IPS-18c (cell line): Measurements from ENCODE around the gene IFNG.

ENCODE experiments used
- H3K4me3 ChIP-seq: 2 replicates; pipeline ENCODE4 v1.7.0; 2013; ENCODE audit warnings: low read depth, mild to moderate bottlenecking, low read length, moderate library complexity; ENCODE audit not compliant: insufficient read depth
- H3K9me3 ChIP-seq: one replicate; pipeline ENCODE4 v1.6.1; 2013; ENCODE audit warnings: mild to moderate bottlenecking, low read length, moderate library complexity; ENCODE audit not compliant: control insufficient read depth, insufficient read depth

The IFNG gene

DNA sequence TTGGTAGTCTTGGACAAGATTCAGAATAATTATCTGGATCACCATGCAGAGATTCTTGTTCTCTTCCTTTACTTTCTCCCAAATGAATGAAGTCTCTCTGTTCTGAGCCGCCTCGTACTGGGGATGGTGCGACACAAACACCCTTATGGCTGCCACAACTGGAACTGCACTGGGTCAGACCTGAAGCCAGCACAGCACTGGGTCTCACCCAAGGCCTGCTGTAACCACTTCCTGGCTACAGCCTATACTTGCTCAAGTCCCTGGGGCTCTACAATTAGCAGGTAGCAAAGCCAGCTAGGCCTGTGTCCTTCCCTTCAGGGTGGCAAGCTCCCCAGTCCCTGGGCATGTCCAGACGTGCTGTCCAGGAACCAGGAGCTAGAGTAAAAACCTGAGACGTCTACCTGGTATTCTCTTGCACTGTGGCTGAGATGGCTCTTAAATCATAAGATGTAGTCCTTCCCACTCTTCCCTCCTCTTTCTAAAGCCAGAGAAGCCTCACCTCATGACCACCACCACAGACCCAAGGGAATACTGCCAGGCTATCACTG, 27.6 kb downstream of the IFNG start:
- H3K4me3 ChIP-seq, result no peak overlapping the region
- no peaks in the 10 kb centered on the region for H3K9me3 ChIP-seq

DNA sequence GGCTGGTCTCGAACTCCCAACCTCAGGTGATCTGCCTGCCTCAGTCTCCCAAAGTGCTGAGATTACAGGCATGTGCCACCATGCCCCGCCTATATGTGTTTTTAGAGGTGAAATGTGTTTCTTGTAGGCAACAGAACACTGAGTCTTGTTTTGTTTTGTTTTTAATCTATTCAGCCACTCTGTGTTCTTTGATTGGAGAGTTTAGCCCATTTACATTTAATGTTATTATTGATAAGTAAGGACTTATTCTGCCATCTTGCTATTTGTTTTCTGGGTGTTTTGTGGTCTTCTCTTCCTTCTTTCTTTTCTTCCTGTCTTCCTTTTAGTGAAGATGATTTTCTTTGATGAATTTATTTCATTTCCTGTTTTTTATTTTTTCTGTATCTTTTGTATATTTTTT, 29.6 kb downstream of the IFNG start:
- Histone ChIP-seq H3K4me3 (no peak overlapping the region), H3K9me3 (no peaks in the 10 kb centered on the region)

- peaks cover 4% of the 10 kb centered on the region for H3K9me3 ChIP-seq
- no peak overlapping the region for H3K4me3 ChIP-seq
Observed at GRCh38 chr12:68122236-68122920, 37.2 kb downstream of the IFNG start.

- Histone ChIP-seq H3K4me3 (no peak overlapping the region), H3K9me3 (peaks cover 4% of the 10 kb centered on the region)
Observed at GRCh38 chr12:68121143-68121542, 38.4 kb downstream of the IFNG start.

DNA sequence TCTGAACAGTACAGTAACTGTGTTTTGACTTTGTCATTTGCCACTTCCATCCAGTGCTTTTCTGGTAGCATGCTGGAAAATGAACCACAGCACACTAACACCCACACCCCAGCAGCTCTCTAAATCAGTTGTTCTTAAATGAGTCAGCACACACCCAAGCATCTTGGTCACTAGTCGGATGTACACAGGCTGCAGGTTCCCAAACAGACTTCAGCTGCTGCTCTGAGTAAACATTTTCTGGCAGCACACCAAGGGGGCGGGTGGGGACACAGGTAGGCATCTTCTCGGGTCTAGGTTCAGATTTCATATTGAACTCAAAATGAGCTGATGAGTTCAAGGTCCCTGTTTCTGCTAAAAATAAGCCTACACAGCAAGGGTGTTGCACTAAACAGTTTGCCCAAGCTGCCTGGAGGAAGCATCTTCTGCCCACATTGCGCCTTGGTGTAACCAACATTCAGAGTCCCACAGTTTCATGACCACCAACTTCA, 39.8 kb downstream of the IFNG start:
- Histone ChIP-seq H3K9me3 (peaks cover 4% of the 10 kb centered on the region), H3K4me3 (no peak overlapping the region)

DNA sequence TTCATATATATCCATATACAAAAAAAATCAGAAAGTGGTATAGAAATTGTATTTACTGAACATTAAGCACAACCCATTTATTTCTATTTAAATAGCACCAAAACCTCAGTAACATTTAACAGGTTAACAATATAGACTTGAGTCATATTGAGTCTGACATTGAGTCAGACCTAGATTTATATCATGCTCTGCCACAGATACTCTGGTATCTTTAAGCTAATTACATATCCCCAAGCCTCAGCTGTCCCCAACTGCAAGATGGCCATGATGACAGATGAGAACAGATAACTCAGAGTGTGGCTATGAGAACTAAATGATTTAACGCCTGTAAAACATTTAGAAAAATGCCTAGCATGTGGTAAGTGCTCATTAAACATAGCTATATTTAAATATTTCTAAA, 40.3 kb downstream of the IFNG start:
- Histone ChIP-seq H3K9me3 (peaks cover 4% of the 10 kb centered on the region), H3K4me3 (no peak overlapping the region)

GRCh38 chr12:68118096-68118755, 41.3 kb downstream of the IFNG start:
- Histone ChIP-seq H3K4me3 (no peak overlapping the region), H3K9me3 (peaks cover 4% of the 10 kb centered on the region)

DNA sequence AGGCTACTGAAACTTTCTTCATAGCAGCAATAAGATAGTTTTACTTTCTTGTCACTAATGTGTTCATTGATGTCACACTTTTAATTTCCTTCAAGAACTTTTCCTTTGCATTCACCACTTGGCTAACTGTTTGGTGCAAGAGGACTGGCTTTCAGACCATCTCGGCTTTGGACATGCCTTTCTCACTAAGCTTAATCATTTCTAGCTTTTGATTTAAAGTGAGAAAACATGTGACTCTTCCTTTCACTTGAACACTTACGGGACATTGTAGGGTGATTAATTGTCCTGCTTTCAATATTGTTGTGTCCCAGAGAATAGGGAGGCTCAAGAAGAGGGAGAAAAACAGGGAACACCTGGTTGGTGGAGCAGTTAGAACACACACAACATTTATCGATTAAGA, 41.9 kb downstream of the IFNG start:
- Histone ChIP-seq H3K4me3 (no peak overlapping the region), H3K9me3 (peaks cover 4% of the 10 kb centered on the region)

- Histone ChIP-seq H3K4me3 (no peak overlapping the region), H3K9me3 (peaks cover 4% of the 10 kb centered on the region)
Observed at GRCh38 chr12:68115281-68115680, 44.3 kb downstream of the IFNG start.

DNA sequence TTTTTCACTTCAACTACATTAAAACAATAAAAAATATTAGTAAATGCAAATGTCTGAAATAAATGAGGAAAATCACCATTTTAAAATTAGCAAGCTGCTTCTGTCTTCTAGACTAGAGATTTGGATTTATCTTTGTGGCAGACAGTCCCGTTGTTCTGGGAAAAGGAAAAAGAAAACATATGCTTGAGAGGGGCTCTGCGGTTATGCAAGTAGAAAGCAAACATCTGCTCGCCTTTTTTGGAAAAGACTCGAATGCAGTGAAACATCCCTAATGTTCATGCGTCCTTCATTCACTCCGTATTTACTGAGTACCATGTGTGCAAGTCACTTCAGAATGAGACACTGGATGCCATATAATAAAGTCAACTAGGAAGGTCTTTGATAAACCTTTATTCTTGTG, 44.9 kb downstream of the IFNG start:
- Histone ChIP-seq H3K4me3 (no peak overlapping the region), H3K9me3 (peaks cover under 1% of the 10 kb centered on the region)

GRCh38 chr12:68113644-68114043, 45.9 kb downstream of the IFNG start:
- H3K4me3 ChIP-seq, result no peak overlapping the region
- H3K9me3 ChIP-seq, result no peaks in the 10 kb centered on the region

DNA sequence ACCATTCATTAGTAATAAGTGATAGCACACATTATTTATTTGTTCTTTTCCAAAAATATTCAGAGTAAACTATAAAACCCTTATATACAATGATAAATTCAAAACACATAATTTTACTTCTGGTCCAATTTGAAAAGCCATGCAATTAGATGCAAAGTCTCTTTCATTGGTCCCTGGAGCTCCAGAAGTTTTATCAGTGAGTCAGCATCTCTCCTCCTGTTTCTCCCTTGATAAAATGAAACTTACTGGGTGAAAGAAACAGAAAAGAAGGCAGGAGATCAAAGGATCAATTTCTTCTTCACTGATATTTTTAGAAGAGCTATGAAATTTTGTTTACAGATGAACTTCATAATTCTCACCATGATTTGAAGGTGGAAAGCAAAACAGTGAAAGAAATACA, 47.5 kb downstream of the IFNG start:
- Histone ChIP-seq H3K4me3 (no peak overlapping the region), H3K9me3 (no peaks in the 10 kb centered on the region)

DNA sequence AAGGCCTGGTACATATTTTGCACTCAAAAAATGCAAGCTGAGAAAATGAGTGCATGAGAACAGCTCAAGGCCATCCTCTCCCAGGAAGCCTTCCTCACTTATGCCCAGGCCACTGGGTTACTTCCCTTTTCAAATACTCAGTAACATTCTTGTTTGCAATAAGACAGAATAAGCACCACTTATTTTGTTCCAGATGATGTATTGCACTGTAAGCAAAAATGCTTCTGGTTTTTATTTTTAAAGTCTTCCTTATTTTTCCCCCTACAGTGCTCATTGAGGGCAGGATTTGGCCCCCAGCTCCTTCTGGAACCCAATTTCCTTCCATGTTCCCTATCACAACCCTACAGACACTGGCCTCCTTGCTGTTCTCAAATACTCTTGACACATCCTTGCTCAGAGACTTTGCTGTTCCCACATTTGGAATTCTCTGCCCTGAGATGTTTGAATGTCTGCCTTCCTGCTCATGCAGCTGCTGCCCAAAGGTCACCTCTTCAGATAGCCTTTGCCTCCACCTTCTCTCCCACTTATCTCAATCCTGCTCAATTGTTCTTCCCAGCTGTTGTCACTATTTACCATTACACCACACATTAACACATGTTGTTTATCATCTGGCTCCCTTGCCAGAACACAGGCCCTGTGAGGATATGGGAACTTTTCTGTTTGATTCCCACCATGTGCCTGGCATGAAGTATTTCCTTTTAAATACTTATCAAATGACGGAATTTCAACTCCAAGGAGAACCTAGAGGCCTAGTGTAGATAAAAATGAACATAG, 49.9 kb downstream of the IFNG start:
- Histone ChIP-seq H3K9me3 (no peaks in the 10 kb centered on the region), H3K4me3 (no peak overlapping the region)

DNA sequence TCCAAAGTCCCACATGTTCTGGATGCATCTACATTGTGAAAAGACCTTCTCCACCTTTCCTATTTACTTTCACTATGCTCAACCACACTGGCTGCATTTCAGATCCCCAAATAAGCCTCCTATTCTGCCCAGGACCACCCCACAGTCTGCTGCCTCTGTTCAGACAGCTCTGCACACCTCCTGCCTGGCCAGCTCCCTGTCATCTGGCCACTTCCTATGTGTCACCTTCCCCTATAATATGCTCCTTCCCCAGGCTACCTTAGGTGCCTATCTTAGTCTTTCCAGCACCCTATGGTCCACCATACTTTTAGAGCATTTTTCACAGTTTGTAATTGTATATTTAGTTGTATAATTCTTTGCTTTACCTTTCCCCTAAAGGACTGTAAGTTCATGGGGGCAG, 50.5 kb downstream of the IFNG start:
- Histone ChIP-seq H3K9me3 (no peaks in the 10 kb centered on the region), H3K4me3 (no peak overlapping the region)

GRCh38 chr12:68106660-68107059, 52.9 kb downstream of the IFNG start:
- no peaks in the 10 kb centered on the region for H3K9me3 ChIP-seq

GRCh38 chr12:68106160-68106559, 53.4 kb downstream of the IFNG start:
- no peak overlapping the region for H3K4me3 ChIP-seq
- no peaks in the 10 kb centered on the region for H3K9me3 ChIP-seq

More at GRCh38 chr12:68106660-68107059, 52.9 kb downstream of the IFNG start:
- no peak overlapping the region for H3K4me3 ChIP-seq
